Suppressor macrophage treated with lipopolysaccharide for 4 hours (primary cell): ENCODE results near the gene ATF7IP2.
"Not testable (repeated sequence)": the region's sequence is repeated elsewhere in the genome, so short reads cannot be mapped to it uniquely, and the experiment has no call there.

ENCODE experiments used
- DNase-seq: peaks from one replicate; pipeline ENCODE4 v3.0.0-alpha.2; 2020

ATF7IP2 gene

DNA sequence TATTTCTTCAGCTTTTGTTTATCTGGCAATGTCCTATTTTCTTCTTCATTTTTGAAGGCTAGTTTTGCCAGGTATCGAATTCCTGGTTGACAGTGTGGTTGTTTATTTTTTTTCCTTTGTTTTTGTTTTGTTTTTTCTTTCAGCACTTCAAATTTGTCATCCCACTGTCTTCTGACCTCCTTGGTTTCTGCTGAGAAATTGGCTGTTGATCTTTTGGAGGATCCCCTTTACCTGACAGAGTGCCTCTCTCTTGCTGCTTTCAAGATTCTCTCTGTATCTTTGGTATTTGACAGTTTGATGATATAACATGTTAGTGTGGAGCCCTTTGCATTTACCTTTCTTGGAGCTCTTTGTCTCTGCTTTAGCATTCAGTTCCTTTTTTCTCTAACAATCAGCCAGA lies 9.6 kb upstream of the ATF7IP2 start:
- DNase-seq, result no peak

DNA sequence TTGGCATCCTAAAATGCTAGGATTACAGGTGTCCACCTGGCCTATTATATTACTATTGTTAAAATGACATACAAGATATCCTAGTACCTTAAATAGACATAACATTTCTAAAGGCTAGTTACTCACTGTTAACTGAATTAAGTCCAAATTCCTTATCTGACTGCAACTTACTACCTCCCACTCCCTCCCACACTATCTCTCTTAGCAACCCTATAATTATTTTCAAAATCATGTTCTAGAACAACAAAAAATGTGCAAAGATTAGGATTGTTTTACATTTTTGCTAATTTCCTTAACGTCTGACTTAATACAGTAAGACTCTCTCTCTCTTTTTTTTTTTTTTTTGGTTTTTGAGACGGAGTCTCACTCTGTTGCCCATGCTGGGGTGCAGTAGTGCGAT lies 2.2 kb upstream of the ATF7IP2 start:
- DNase-seq, result no peak

DNA sequence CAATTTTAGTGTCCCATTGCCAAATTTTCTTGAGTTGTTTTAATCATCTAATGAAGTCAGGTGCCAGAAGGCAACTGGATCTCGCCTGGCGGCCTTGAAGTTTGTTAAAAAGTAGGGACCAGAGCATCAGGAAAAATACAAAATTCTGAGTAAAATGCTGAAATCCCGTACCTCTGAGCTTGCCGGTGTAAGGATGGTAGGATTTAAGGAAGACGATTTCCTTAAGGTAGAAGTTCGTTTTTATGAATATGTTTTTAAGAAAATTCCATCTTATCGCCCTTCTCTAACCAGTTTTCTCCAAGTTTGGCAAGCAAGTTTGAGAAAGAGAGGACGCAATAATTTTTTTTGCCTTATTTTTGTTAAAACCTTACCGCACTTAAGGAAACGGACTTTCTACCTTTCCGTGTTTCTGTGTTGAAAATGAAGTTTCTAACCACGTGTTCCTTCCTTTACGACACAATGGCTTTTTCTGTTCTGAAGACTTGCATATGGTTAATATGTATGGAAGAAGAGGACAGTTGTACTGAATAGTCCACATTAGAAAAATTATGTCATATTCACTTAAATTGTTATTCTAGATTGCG lies 748 bp downstream of the ATF7IP2 start:
- DNase-seq, result no peak

DNA sequence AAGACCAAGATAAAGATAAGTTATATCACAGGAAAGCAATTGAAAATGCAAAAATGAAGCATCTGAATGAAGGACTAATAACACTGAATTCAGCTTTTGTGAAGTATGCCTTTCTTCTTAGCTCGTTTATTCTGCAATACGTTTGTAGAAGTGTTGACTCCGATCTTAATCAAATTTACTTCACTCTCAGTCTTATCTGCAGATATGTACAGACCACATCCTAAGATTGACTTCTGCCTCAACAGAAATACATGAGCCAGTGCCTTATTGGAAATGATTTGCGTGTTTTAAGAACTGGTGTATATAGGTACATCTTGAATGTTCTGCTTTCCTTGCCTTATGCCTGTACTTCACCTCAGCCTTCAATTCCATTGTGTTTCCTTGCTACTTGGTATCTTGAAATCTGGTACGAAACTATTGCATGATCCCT lies 1.3 kb downstream of the ATF7IP2 start:
- DNase-seq, result no peak

DNA sequence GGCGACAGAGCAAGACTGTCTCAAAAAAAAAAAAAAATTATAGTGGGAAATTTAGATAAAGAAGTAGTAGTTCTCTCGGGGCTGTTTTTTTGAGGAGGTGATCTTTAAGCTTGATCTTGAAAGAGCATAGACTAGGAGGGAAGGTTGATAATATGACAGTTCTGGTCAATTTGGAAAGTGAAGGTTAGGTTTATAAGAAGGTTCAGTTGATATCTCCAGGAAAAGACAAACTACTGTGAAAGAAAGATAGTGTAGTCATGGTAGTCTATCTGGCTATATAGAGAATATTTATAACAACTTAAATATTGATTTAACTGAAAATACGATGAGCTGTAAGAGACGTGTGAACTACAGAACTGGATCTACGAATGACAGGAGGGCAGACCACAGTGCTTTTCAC lies 3.1 kb downstream of the ATF7IP2 start:
- no peak for DNase-seq

DNA sequence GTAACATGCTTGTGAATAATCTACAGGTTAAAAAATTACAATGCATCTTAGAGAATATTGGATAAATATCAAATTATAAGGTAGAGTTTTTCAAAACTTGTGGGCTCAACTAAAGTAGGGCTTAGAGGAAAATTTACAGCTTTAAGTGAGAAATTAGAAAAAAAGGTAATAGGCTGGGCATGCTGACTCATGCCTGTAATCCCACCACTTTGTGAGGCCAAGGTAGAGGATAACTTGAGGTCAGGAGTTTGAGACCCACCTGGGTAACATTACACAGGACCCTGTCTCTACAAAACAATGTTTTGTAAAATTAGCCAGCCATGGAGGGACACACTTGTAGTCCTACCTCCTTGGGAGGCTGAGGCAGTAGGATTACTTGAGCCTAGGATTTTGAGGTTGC lies 4.5 kb downstream of the ATF7IP2 start:
- no peak for DNase-seq

DNA sequence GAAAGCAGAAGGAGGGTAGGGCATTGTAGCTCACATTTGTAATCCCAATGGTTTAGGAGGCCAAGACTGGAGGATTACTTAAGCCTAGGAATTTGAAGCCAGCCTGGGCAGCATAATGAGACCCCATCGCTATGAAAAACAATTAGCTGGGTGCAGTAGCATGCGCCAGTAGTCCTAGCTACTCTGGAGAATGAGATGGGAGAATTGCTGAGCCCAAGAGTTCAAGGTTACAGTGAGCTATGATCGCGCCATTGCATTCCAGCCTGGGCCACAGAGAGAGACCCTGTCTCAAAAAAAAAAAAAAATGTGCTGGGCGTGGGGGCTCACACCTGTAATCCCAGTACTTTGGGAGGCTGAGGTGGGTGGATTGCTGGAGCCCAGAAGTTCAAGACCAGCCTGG lies 5.0 kb downstream of the ATF7IP2 start:
- DNase-seq, result no peak

DNA sequence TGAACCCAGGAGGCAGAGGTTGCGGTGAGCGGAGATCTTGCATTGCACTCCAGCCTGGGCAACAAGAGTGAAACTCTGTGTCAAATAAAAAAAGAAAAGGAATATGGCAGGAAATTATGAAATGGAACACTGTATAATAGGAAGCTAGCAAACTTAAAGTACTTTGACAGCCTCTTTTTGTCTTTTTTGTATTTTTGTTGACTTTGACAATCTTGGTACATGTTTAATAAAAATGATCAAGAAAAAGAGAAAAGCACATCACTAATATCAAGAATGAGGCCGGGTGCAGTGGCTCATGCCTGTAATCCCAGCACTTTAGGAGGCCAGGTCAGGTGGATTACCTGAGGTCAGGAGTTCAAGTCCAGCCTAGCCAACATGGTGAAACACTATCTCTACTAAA lies 5.5 kb downstream of the ATF7IP2 start:
- DNase-seq, result no peak

DNA sequence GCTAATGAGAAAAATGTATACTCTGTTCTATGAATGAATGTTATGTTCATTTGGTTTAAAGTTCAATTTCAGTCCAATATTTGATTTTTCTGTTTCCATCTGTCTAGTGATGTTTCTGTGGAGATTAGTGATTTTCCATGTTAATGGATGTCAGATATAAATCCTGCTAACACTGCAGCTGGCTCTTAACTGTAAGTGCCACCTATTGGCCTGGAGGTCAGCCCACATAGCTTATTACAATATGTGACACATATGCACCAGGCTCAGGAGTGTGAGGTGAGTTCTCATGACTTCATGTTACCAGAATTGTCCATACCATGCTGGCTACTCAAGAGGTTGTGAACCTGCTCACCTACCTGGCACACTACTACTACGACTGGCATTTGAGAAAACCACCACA lies 17.1 kb downstream of the ATF7IP2 start:
- no peak for DNase-seq

DNA sequence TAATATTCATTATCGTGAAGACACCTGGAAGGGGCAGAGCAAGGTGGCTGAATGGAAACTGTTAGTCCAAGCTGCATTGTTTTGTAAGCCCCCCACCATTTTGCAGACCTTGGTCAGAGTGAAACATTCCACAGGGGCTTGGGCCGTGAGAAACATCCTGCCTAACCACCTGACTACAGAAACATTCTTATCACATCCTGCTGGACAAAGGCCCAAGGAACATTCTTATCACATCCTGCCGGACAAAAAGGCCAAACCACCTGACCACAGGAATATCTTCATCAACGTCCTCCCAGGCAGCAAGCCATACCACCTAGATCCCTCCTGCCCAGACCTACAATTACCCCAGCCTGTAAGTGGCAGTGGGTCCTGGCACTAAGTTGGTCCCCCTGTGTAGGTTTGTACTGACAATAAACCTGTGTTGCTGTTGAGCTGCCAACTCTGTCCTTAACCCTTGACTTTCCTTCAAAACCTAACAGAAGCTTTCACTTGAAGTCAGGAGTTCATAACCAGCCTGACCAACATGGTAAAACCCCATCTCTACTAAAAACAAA lies 19.6 kb downstream of the ATF7IP2 start:
- DNase-seq, result no peak

DNA sequence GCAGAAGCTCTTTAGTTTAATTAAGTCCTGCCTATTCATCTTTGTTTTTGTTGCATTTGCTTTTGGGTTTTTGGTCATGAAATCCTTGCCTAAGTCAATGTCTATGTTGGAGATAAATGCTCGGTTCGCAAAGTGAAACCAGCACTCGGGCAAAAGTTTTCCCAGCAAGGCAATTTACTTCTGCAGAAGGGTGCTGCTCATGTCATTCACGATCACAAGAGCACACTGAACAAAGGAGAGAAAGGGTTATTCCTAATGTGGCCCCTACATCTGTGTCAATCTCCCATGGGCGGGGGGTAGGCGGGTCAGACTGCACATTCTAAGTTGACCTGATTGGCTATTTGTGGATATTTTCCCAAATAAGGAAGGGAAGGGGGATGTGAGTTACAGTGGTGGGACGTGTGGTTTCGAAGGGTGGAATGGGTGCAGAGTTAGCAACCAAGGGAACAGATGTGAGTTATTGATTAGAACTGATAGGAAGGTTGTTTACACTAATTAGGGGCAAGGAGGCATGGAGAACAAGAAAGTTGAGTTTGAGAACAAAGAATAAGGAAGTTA lies 23.0 kb downstream of the ATF7IP2 start:
- DNase-seq, result peak; percentile 3

DNA sequence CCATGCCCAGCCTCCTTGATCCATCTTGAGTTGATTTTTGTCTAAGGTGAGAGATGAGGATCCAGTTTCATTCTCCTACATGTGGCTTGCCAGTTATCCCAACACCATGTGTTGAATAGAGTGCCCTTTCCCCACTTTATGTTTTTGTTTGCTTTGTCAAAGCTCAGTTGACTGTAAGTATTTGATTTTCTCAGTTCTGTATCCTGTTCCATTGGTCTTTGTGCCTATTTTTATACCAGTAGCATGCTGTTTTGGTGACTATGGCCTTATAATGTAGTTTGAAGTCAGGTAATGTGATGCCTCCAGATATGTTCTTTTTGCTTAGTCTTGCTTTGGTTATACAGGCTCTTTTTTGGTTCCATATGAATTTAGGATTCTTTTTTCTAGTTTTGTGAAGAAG lies 23.9 kb downstream of the ATF7IP2 start:
- not testable (repeated sequence) for DNase-seq

DNA sequence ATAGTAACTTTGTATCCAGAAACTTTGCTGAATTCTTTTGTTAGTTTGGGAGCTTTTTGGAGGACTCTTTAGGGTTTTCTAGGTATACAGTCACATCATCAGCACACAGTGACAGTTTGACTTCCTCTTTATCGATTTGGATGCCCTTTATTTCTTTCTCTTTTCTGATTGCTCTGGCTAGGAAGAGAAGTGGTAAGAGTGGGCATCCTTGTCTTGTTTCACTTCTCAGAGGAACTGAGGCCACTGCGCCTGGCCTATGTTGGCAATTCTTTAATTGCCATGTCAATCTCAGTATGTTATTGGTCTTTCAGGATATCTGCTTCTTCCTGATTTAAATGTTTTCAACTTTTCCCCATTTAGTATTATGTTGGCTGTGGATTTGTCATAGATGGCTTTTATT lies 24.6 kb downstream of the ATF7IP2 start:
- DNase-seq, result no peak

DNA sequence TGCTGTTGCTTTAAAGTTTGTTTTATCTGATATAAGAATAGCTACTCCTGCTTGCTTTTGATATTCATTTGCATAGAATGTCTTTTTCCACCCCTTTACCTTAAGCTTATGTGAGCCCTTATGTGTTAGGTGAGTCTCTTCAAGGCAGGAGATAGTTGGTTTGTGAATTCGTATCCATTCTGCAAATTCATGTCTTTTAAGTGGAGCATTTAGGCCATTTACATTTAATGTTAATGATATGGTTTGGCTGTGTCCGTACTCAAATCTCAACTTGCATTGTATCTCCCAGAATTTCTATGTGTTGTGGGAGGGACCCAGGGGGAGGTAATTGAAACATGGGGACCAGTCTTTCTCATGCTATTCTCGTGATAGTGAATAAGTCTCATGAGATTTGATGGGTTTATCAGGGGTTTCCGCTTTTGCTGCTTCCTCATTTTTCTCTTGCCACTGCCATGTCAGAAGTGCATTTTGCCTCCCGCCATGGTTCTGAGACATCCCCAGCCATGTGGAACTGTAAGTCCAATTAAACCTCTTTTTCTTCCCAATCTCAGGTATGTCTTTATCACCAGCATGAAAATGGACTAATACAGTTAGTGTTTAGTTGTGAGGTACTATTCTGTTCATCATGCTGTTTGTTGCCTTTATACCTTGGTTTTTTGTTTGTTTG lies 27.2 kb downstream of the ATF7IP2 start:
- no peak for DNase-seq

DNA sequence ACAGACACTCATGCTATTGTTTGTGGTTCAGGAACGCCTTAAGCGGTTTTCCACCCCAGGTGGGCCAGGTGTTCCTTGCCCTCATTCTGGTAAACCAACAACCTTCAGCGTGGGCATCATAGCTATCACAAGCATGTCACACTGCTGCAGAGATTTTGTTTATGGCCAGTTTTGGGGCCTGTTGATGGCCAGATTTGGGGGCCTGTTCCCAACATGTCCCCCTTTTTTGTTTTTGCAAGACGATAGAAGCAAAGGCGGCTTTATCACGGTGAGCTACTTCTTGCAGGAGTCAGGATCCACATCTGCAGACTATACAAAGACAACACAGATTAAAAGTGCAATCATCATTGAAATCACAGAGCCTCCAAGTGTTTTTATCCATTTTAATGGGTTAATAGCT lies 32.3 kb downstream of the ATF7IP2 start:
- not testable (repeated sequence) for DNase-seq

DNA sequence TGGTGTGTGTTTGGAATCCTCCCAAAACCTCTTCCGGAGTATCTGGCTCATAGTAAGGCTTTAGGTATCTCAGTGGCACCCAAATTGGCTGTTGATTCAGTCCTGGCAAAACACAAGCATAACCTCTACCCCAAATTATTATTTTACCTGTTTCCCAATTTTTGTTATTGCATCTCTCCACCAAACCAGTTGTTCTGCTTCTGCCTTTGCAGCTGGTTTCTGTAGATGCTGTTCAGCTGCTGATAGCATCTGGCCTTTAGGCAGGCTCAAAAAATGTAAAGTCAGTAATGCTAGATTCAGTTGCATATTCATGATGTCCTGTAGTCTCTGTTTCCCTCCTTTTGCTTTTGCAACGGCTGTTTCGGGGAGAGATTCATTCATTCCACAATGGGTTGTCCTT lies 33.8 kb downstream of the ATF7IP2 start:
- DNase-seq, result no peak

DNA sequence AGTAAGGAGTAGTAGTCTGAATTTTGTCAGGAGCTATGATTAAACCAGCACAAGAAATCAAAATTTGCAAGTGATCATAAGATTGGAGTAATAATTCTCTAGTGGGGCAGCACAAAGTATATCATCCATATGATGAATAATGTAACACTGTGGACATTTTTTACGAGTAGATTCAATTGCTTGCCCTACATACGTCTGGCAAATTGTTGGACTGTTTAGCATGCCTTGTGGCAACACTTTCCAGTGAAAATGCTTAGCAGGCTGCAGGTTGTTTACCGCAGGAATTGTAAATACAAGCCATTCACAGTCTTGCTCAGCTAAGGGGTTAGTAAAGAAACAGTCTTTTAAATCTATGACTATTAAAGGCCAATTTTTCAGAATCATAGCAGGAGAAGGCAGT lies 35.7 kb downstream of the ATF7IP2 start:
- DNase-seq, result no peak

DNA sequence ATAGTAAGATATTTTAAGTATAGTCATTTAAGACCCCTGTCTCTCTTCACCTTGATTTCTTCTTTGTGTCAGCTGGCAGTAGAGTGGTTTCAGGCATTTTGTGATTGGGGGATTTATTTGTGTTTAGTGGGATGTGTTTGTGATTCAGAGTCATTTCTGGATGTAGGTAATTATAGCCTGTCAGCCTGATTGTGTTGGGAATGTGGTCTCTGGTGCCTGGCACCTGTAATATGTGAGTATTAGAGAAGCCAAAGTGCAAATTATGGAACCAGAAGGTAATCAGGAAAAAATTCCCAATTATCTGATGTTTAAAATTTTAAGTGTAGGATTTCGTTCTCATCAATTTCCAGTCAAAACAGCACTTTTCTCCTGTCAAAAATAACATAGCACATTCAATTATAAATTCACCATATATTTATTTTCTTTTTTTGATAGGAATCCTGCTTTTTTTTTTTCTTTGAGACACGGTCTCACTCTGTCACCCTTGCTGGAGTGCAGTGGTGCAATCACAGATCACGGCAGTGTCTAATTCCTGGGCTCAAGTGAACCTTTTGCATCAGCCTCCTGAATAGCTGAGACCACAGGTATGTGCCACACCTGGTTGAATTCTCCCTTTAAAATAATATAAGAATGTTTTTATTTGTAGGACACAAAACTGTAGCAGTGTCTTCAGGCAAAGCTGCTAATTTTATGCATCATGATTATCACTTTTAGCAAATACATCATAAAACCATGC lies 42.7 kb downstream of the ATF7IP2 start:
- DNase-seq, result no peak

DNA sequence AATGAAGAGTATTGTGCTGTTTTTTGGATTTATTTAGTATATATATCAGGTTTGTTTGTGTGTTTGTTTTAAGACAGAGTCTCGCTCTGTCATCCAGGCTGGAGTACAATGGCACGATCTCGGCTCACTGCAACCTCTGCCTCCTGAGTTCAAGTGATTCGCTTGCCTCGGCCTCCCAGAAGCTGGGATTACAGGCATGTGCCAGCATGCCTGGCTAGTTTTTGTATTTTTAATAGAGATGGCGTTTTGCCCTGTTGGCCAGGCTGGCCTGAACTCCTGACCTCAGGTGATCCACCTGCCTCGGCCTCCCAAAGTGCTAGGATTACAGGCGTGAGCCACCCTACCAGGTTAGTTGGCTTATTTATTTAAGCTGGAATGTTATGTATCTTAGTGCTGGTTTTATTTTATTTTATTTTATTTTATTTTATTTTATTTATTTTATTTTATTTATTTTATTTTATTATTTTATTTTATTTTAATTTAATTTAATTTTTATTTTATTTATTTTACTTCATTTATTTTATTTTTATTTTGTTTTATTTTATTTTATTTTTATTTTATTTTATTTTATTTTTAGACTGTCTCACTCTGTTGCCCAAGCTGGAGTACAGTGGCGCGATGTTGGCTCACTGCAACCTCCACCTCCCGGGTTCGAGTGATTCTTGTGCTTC lies 43.6 kb downstream of the ATF7IP2 start:
- not testable (repeated sequence) for DNase-seq

DNA sequence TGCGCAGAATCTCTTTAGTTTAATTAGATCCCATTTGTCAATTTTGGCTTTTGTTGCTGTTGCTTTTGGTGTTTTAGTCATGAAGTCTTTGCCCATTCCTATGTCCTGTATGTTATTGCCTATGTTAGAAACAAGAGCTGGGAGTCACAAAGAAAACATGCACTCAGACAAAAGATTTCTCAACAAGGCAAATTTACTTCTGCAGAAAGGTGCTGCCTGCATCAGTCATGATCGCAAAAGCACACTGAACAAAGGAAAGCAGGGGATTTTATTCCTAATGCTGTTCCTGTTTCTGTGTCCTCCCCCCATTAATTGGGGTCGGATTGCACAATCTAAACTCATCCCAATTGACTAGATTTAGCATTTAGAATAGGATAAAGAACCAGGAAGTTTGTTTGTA lies 55.9 kb downstream of the ATF7IP2 start:
- DNase-seq, result no peak

DNA sequence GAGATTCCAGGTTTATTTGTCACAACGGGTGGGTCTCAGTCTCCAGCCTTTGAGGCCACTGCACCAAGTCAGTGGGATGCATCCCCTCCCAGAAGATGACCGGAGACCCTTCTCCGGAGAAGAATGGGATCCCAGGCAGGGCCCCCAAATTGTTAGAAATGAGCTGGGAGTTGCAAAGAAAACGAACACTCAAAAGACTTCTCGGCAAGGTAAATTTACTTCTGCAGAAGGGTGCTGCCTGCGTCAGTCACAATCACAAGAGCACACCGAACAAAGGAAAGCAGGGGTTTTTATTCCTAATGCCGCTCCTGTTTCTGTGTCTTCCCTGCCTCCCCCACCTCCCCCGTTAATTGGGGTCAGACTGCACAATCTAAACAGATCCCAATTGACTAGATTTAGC lies 61.4 kb downstream of the ATF7IP2 start:
- DNase-seq, result no peak

DNA sequence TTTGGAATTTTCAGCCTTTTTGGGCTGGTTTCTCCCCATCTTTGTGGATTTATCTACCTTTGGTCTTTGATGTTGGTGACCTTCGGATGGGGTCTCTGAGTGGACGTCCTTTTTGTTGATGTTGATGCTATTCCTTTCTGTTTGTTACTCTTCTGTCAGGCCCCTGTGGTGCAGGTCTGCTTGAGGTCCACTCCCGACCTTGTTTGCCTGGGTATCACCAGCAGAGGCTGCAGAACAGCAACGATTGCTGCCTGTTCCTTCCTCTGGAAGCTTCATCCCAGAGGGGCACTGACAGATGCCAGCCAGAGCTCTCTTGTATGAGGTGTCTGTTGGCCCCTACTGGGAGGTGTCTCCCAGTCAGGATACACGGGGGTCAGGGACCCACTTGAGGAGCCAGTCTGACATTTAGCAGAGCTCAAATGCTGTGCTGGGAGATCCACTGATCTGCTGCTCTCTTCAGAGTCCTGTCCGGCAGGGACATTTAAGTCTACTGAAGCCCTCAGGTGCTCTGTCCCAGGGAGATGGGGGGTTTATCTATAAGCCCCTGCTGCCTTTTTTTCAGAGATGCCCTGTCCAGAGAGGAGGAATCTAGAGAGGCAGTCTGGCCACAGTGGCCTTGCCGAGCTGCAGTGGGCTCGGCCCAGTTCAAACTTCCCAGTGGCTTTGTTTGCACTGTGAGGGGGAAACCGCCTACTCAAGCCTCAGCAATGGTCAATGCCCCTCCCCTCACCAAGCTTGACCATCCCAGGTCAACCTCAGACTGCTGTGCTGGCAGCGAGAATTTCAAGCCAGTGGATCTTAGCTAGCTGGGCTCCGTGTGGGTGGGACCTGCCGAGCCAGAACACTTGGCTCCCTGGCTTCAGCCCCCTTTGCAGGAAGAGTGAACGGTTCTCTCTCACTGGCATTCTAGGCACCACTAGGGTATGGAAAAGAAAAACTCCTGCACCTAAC lies 66.6 kb downstream of the ATF7IP2 start:
- not testable (repeated sequence) for DNase-seq
